OCI-LY1 (cell line): ENCODE data around the gene MVB12A.

ENCODE experiments used
- EZH2 ChIP-seq: fragments of 200-600 bp; sonication (generic), shearing (Covaris generic); IDR thresholded peaks from 2 replicates; pipeline ENCODE4 v1.8.0; 2017; ENCODE audit warnings: borderline replicate concordance, mixed run types, mild to moderate bottlenecking, antibody characterized with exemption, low read length, moderate library complexity, mixed read lengths
- TF ChIP-seq, protein P1 (sequence below): fragments of 200-600 bp; sonication (generic), shearing (Covaris generic); IDR thresholded peaks from 2 replicates; pipeline ENCODE4 v1.5.1; 2017; ENCODE audit warnings: mild to moderate bottlenecking, antibody characterized with exemption, low read length, moderate library complexity, mixed read lengths

DNA sequence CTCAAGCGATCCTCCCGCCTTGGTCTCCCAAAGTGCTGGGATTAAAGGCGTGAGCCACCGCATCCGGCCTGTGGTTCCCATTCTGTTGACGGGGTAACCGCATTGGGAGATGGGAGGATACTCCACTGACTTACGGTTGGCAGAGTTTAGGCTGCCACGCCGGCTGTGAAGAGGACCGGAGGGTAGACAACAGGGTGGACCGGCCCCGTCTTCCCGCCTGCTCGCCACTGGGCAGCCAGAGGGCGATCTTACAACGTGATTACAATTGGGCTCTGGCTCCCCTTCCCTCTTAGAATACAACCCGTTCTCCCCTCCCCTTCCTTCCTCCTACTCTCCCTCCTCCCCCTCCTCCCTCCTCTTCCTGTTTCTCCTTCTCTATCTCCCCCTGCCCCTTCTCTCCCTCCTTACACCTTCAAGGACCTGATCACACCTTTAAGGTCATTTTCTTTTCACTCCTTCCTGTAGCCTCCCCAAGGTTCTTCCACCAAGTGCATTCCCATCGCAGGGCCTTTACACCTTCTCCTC, 24.9 kb upstream of the MVB12A start:
- TF ChIP-seq, protein P1, sequence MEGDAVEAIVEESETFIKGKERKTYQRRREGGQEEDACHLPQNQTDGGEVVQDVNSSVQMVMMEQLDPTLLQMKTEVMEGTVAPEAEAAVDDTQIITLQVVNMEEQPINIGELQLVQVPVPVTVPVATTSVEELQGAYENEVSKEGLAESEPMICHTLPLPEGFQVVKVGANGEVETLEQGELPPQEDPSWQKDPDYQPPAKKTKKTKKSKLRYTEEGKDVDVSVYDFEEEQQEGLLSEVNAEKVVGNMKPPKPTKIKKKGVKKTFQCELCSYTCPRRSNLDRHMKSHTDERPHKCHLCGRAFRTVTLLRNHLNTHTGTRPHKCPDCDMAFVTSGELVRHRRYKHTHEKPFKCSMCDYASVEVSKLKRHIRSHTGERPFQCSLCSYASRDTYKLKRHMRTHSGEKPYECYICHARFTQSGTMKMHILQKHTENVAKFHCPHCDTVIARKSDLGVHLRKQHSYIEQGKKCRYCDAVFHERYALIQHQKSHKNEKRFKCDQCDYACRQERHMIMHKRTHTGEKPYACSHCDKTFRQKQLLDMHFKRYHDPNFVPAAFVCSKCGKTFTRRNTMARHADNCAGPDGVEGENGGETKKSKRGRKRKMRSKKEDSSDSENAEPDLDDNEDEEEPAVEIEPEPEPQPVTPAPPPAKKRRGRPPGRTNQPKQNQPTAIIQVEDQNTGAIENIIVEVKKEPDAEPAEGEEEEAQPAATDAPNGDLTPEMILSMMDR = peak; percentile 83
- no peak for TF ChIP-seq EZH2
